Astrocyte (in vitro differentiated cells and primary cell): ENCODE data around the gene HEATR9.

ENCODE experiments used
- EZH2 ChIP-seq: IDR thresholded peaks from 2 replicates; pipeline ENCODE4 v1.6.1; 2012; ENCODE audit warnings: mild to moderate bottlenecking, low read length, inconsistent platforms; ENCODE audit not compliant: insufficient read depth
- TF ChIP-seq, protein P1 (sequence below): IDR thresholded peaks from 2 replicates; pipeline ENCODE4 v1.5.1; 2011; ENCODE audit warnings: low read depth, mild to moderate bottlenecking, inconsistent platforms, low read length, moderate library complexity; ENCODE audit not compliant: insufficient read depth

DNA sequence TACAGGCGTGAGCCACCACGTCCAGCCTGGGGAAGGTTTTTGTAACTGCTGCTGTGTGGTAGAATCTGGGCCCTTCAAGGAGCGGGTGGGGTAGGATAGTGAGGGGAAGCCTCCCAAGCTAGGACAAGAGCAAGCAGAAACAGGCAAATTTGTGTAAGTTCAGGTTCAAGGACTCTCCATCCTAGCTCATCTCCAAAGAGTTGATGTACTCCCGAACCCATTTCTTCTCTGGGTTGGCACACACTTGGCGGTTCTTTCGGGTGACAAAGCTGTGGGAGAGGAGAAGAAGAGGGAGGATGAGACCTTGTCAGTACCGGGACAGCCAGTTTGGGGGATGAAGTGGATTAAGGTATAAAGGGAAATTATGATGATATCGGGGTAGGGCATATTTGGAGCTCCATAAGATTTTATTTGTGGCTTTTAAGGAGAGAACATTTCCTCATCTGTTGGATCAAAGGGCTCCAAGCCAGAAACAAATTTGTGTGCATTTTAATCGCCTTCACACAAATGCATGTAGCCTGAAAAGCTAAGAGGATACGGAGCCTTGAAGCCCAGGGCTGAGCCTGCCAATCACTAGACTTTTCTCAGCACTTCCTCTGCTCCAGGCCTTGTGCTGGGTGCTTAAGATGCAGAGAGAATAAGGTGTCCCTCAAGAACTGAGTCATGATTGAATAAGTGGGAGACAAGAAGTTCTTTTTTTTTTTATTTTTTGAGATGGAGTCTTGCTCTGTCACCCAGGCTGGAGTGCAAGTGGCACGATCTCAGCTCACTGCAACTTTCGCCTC, 3.7 kb upstream of the HEATR9 start:
- TF ChIP-seq EZH2 = no peak
- TF ChIP-seq, protein P1, sequence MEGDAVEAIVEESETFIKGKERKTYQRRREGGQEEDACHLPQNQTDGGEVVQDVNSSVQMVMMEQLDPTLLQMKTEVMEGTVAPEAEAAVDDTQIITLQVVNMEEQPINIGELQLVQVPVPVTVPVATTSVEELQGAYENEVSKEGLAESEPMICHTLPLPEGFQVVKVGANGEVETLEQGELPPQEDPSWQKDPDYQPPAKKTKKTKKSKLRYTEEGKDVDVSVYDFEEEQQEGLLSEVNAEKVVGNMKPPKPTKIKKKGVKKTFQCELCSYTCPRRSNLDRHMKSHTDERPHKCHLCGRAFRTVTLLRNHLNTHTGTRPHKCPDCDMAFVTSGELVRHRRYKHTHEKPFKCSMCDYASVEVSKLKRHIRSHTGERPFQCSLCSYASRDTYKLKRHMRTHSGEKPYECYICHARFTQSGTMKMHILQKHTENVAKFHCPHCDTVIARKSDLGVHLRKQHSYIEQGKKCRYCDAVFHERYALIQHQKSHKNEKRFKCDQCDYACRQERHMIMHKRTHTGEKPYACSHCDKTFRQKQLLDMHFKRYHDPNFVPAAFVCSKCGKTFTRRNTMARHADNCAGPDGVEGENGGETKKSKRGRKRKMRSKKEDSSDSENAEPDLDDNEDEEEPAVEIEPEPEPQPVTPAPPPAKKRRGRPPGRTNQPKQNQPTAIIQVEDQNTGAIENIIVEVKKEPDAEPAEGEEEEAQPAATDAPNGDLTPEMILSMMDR = no peak
